ENCODE results near the gene PHLDA3. TPM values are rescaled to one million over a fixed set of nuclear protein-coding genes. Genes with fewer than 3 reads are reported as not detected.

Gene PHLDA3
- total RNA-seq, 2 donors from 2014 or later = 1.6 to 2.7 TPM

DNA sequence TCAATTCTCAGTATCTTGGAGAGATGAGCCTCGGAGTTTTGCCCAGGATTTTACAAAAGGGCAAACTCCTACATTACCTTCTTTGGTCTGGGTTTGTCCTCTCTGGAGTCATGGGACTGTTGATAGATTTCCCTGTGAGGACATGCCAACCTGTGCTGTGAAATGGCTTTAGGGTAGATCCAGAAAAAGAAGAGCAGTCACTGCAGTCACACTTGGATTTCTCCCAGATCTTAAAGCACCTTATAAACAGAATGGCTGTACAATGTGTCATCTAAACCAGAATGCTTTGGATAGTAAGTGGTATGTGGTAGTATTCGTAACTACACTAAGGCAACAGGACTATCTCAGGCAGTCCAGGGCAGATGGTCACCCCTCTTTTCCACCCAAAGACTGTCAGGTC is 39.8 kb upstream of the PHLDA3 start:
- Mint-ChIP-seq H3K27ac (no peak overlapping the region), H3K36me3 (ENCODE audit: low read depth) (peaks cover 4% of the 10 kb centered on the region), H3K4me1 (peaks cover 31% of the 10 kb centered on the region)

DNA sequence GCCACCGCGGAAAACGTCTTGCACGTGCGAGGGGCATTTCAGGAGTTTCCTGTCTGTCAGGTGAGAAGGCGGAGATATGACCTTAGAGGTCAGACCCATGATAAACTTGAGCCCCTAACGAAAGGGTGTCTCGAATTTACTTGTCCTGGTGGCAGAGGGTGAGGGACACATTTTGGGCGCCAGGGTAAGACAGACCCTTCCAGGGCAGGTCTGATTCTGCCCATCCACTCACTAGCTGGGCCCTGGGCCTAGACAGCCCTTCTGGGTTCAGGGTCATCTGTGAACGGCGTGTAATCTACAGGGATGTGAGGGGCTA is 38.3 kb upstream of the PHLDA3 start:
- H3K27me3 Mint-ChIP-seq = no peaks in the 10 kb centered on the region
- H3K4me1 Mint-ChIP-seq = peaks cover 38% of the 10 kb centered on the region

More for the DNA sequence above, 39.8 kb upstream of the PHLDA3 start:
- Mint-ChIP-seq H3K4me3 (no peak overlapping the region), H3K27me3 (no peaks in the 10 kb centered on the region)
- no peaks in the 10 kb centered on the region for H3K9me3 ChIP-seq (ENCODE audit: control insufficient read depth, low read length, poor library complexity, severe bottlenecking)
- no peak for DNase-seq
- no peak for ATAC-seq

GRCh38 chr1:201506557-201507359 is 37.8 kb upstream of the PHLDA3 start, which contains the start of gene CSRP1:
CSRP1 (minus strand) TSS chr1:201507123; CDS start chr1:201496303, 10,820 bp downstream.
- ATAC-seq (peak; percentile 96), DNase-seq (peak; percentile 62 to 69 (median 69))
- H3K36me3 Mint-ChIP-seq (ENCODE audit: low read depth) = peaks cover 4% of the 10 kb centered on the region
- H3K4me1 Mint-ChIP-seq = peaks cover 40% of the 10 kb centered on the region
- H3K9me3 ChIP-seq (ENCODE audit: control insufficient read depth, low read length, poor library complexity, severe bottlenecking) = no peaks in the 10 kb centered on the region
- peak within 1 kb of the TSS; percentile 92 for H3K4me3 Mint-ChIP-seq
- H3K27me3 Mint-ChIP-seq = no peaks in the 10 kb centered on the region
- peak within 1 kb of the TSS; percentile 80 for H3K27ac Mint-ChIP-seq

More for the DNA sequence above, 38.3 kb upstream of the PHLDA3 start:
- peak overlapping the region; percentile 76 for H3K27ac Mint-ChIP-seq
- peak overlapping the region; percentile 92 for H3K4me3 Mint-ChIP-seq
- ATAC-seq (peak; percentile 7), DNase-seq (no peak)
- H3K9me3 ChIP-seq (ENCODE audit: control insufficient read depth, low read length, poor library complexity, severe bottlenecking) = no peaks in the 10 kb centered on the region
- peaks cover 4% of the 10 kb centered on the region for H3K36me3 Mint-ChIP-seq (ENCODE audit: low read depth)

DNA sequence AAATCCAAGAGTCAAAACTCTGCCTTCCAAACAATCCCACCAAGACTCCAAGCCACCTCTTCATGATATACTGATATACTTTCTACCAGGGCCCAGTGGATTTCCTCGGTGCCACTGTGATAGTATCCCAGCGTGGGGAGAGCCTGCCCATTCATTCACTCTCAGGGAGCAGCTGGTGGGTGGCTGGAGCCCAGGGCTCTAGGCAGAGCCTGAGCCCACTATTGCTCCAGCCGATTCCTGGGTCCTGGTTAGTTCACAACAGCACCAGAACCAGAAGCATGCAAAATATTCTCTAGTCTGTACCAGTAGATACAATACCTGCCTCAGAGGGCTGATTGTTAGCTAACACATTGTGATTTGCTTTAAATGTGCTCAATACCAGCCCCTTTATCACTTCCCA is 37.1 kb upstream of the PHLDA3 start:
- peaks cover 40% of the 10 kb centered on the region for H3K4me1 Mint-ChIP-seq
- H3K36me3 Mint-ChIP-seq (ENCODE audit: low read depth) = peaks cover 4% of the 10 kb centered on the region
- H3K27ac Mint-ChIP-seq = peak overlapping the region; percentile 80
- H3K4me3 Mint-ChIP-seq = peak overlapping the region; percentile 92
- ATAC-seq = no peak
- no peaks in the 10 kb centered on the region for H3K9me3 ChIP-seq (ENCODE audit: control insufficient read depth, low read length, poor library complexity, severe bottlenecking)
- no peak for DNase-seq
- H3K27me3 Mint-ChIP-seq = no peaks in the 10 kb centered on the region

DNA sequence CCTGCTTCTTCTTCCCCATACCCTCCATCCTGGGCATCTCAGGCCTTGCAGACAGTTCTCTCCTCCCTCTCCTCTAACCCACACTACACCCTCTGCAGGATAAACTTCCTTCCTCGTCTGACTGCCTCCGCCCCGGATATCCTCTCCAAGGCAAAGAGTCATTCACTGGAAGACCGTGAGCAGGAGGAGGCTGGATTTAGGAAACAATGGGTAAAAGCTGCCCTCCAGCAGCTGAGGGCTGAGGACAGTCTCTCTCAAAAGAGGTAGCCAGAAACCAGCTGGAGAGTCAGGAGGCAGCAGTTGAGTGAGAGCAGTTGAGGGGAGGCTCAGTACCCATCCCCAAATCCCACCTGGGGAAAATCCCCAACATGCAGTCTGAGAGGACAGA is 36.5 kb upstream of the PHLDA3 start:
- Mint-ChIP-seq H3K4me1 (peaks cover 40% of the 10 kb centered on the region), H3K27ac (peak overlapping the region; percentile 80), H3K36me3 (ENCODE audit: low read depth) (peaks cover 4% of the 10 kb centered on the region), H3K27me3 (no peaks in the 10 kb centered on the region), H3K4me3 (peak overlapping the region; percentile 92)
- DNase-seq = no peak
- no peaks in the 10 kb centered on the region for H3K9me3 ChIP-seq (ENCODE audit: control insufficient read depth, low read length, poor library complexity, severe bottlenecking)
- ATAC-seq = no peak

- peak overlapping the region; percentile 80 for H3K27ac Mint-ChIP-seq
- H3K9me3 ChIP-seq (ENCODE audit: control insufficient read depth, low read length, poor library complexity, severe bottlenecking) = no peaks in the 10 kb centered on the region
- DNase-seq = no peak
- no peaks in the 10 kb centered on the region for H3K27me3 Mint-ChIP-seq
- no peak for ATAC-seq
- peaks cover 36% of the 10 kb centered on the region for H3K4me1 Mint-ChIP-seq
- peak overlapping the region; percentile 92 for H3K4me3 Mint-ChIP-seq
- peaks cover 3% of the 10 kb centered on the region for H3K36me3 Mint-ChIP-seq (ENCODE audit: low read depth)
These were observed 36.0 kb upstream of the PHLDA3 start for GRCh38 chr1:201504799-201505502.

- Mint-ChIP-seq H3K4me1 (peaks cover 34% of the 10 kb centered on the region), H3K4me3 (no peak overlapping the region), H3K27ac (peak overlapping the region; percentile 80), H3K27me3 (no peaks in the 10 kb centered on the region), H3K36me3 (ENCODE audit: low read depth) (no peaks in the 10 kb centered on the region)
- ATAC-seq (no peak), DNase-seq (no peak)
- no peaks in the 10 kb centered on the region for H3K9me3 ChIP-seq (ENCODE audit: control insufficient read depth, low read length, poor library complexity, severe bottlenecking)
These were observed 35.2 kb upstream of the PHLDA3 start for GRCh38 chr1:201504179-201504631.

DNA sequence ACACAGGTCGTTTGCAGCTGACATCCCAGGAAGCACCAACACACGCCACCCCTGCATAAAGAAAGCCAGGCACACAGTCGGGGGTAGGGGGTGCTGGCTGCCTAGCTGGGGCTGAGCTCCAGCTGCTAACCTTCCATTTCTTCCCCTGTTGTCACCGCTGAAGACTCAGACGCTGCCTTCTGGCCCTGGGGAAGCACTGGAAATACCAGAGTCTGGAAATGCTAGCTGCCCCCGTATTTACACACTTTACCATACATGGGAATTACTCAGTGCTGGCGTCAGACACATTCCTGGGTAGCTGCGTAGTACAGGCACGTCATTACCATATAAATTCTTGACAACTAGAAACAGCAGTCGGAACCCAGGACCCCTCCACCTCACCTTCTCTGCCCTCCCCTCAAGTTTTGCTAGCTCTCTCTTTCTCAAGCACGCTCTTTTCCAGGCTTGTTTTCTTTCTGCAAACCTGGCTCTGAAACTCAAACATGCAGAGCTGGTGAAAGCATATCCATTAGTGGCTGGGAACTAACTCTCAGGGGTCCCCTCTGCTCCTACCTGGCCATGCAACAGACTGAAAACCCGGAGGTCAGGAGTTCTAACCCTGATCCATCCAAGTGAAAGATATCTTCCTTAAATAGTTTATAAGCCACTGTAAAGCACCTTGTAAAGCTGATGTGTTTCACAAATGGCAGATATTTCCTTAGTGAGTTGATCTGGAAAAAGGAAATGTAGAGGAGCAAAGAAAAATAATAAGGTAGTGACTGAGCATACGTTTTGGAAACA is 34.6 kb upstream of the PHLDA3 start:
- no peaks in the 10 kb centered on the region for H3K27me3 Mint-ChIP-seq
- H3K4me1 Mint-ChIP-seq = peaks cover 32% of the 10 kb centered on the region
- H3K4me3 Mint-ChIP-seq = no peak overlapping the region
- no peaks in the 10 kb centered on the region for H3K9me3 ChIP-seq (ENCODE audit: control insufficient read depth, low read length, poor library complexity, severe bottlenecking)
- no peaks in the 10 kb centered on the region for H3K36me3 Mint-ChIP-seq (ENCODE audit: low read depth)
- H3K27ac Mint-ChIP-seq = no peak overlapping the region
- no peak for ATAC-seq
- no peak for DNase-seq

DNA sequence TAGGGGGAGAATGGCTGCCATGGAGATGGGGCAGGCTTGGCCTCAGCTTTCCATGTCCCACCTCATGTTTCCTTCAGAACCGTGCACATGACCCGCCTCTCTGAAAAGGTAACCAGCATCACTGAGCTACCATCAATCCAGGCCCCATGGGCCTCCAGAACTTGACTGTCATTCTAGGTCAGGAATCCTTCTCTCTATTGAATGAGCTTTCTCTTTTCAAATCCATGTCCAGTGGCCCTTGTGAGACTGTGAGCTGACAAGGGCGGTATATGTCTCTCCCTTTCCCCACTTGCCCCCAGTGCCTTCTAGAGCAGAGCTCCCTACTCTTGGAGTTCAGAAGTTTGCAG is 33.5 kb upstream of the PHLDA3 start:
- no peak for DNase-seq
- H3K9me3 ChIP-seq (ENCODE audit: control insufficient read depth, low read length, poor library complexity, severe bottlenecking) = no peaks in the 10 kb centered on the region
- no peaks in the 10 kb centered on the region for H3K36me3 Mint-ChIP-seq (ENCODE audit: low read depth)
- ATAC-seq = no peak
- no peak overlapping the region for H3K27ac Mint-ChIP-seq
- peaks cover 33% of the 10 kb centered on the region for H3K4me1 Mint-ChIP-seq
- no peaks in the 10 kb centered on the region for H3K27me3 Mint-ChIP-seq
- H3K4me3 Mint-ChIP-seq = peak overlapping the region; percentile 19

DNA sequence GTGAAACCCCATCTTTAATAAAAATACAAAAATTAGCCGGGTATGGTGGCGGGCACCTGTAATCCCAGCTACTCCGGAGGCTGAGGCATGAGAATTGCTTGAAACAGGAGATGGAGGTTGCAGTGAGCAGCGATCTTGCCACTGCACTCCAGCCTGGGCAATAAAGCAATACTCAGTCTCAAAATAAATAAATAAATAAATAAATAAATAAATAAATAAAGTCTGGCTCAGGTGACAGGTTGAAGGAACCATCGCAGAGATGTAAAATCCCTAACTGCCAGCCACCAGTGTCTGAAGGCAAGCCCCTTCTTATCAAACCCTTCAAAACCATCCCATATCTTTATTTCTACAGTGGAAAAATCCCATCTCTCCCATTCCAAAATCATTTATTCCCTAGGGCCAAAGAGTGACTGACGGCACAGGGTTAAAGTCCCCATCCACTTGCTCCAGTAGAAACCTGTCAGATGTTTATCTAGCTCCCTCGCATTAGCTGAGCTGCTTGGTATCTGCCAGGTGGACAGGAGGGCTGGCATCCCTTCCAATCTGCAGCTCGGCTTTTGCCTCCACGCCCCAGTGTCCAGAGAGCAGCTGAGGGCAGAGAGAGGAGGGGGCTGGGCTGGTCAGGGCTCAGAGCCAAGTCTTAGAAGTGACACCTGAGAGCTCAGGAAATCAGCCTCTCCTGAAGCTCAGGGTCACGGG is 33.0 kb upstream of the PHLDA3 start:
- H3K4me1 Mint-ChIP-seq = peaks cover 33% of the 10 kb centered on the region
- H3K27ac Mint-ChIP-seq = no peak overlapping the region
- no peak overlapping the region for H3K4me3 Mint-ChIP-seq
- H3K36me3 Mint-ChIP-seq (ENCODE audit: low read depth) = no peaks in the 10 kb centered on the region
- H3K9me3 ChIP-seq (ENCODE audit: control insufficient read depth, low read length, poor library complexity, severe bottlenecking) = no peaks in the 10 kb centered on the region
- DNase-seq (no peak), ATAC-seq (no peak)
- H3K27me3 Mint-ChIP-seq = no peaks in the 10 kb centered on the region

DNA sequence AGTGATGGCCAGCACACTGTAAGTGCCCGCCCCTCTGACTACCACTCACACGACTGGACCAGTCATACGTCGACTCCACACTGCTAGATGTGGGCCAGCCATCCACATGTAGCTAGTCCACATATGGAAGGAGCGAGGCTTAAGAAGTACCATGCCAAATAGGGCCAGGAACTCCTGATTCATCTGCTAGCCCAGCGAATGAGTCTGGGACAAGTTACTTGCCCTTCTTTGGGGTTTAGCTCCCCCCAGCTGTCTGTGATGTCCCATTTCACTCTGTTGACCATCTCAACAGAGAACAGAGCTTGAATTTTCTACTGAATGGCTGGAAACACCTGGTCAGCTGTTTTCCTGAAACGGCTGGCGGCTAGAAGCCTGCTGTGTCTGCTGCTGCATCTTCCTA is 32.2 kb upstream of the PHLDA3 start:
- DNase-seq (no peak), ATAC-seq (no peak)
- Mint-ChIP-seq H3K4me1 (peaks cover 30% of the 10 kb centered on the region), H3K36me3 (ENCODE audit: low read depth) (no peaks in the 10 kb centered on the region), H3K4me3 (no peak overlapping the region), H3K27me3 (no peaks in the 10 kb centered on the region), H3K27ac (no peak overlapping the region)
- no peaks in the 10 kb centered on the region for H3K9me3 ChIP-seq (ENCODE audit: control insufficient read depth, low read length, poor library complexity, severe bottlenecking)

DNA sequence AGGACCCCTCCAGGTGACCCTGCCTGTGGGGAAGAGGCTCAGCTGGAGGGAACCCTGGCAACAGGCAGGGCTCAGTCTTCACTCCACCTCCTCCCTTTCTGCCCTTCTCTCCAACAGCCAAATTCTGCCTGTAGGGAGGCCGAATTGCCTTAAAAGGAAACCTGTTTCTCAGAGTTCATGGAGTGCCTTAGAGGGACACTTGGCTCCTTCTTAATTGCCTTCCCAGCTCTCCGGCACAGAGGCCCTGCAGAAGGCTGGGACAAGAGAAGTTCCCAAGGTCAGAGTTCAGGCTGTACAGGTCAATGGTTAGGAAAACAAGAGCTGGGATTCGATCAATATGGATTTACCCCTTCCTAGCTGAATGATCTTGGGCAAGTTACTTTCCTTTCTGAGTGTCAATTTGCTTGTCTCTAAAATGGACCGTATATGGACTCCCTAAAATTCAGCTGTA is 31.7 kb upstream of the PHLDA3 start:
- H3K9me3 ChIP-seq (ENCODE audit: control insufficient read depth, low read length, poor library complexity, severe bottlenecking) = no peaks in the 10 kb centered on the region
- Mint-ChIP-seq H3K4me3 (no peak overlapping the region), H3K27me3 (no peaks in the 10 kb centered on the region), H3K4me1 (peaks cover 26% of the 10 kb centered on the region), H3K27ac (no peak overlapping the region), H3K36me3 (ENCODE audit: low read depth) (no peaks in the 10 kb centered on the region)
- ATAC-seq = no peak
- no peak for DNase-seq
